HG03432 (cell line): ENCODE data around the gene NPDC1.

Experiments
- ATAC-seq: cut with Tn5 transposase; IDR thresholded peaks from one replicate; pipeline ENCODE4 v1.9.1; 2021; ENCODE audit warnings: mild to moderate bottlenecking, moderate library complexity; ENCODE audit not compliant: unreplicated experiment

The NPDC1 gene

DNA sequence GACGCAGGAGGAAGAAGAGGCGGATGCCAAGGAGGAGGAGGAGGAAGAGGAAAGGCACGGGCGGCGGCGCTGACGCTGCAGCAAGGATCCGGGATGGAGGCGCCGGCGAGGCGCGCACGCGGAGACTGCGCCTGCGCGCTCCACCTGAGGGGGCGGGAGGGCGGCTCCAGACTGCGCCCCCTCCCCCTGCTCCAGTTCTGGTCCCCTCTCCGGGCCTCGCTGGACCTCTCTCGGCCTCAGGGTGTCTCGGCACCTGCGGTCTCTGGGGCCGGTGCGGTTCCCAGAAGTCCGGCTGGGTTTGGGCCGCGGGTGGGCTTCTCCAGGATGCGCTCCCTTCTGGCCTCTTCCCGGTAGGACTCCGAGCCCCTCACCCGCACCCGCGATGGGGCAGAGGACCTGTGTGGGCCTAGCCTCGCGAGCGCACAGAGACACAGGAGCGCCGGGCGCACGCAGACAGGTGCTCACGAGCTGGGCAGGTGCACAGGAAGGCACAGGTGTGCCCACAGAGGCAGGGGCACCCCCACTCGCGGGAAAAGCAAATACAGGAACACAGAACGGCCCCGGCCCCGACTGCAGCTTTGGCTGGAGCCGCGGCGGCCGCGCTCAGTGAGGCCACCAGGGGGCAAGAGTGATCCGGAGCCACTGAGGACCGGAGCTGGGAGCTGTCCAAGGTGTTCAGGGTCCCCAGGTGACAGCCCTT, at the start of gene NPDC1:
TSS of gene NPDC1 (minus strand) at position 90 of the 700 bp plus-strand sequence. CDS start 188 bp downstream, outside the sequence.
- no peak for ATAC-seq

- no peak for ATAC-seq
These were observed 43.4 kb upstream of the NPDC1 start for GRCh38 chr9:137089232-137089947.

GRCh38 chr9:137088121-137088520, 42.1 kb upstream of the NPDC1 start:
- no peak for ATAC-seq

DNA sequence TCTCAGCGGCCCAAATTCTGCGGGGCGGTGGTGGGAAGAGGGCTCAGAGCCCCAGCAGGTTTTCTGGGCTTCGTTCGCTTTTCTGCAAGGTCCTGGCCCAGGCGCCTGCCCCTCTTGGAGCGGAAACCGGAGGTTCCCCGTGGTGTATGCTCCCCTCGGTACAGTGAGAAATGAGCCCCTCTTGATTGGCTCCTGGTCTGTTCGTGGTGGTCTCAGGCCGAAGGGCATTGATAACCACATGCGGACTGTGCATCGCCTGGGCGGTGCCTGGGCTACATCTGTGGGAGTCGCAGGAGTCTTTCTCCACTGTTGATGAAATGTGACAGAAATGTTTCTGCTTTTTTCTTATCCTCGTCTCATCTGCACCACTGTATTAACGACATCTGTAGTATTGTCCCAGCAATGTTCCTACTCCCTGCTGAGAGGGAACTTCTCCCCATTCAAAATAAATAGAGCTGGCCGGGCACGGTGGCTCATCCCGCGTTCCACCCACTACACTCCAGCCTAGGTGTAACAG, 41.5 kb upstream of the NPDC1 start:
- no peak for ATAC-seq

DNA sequence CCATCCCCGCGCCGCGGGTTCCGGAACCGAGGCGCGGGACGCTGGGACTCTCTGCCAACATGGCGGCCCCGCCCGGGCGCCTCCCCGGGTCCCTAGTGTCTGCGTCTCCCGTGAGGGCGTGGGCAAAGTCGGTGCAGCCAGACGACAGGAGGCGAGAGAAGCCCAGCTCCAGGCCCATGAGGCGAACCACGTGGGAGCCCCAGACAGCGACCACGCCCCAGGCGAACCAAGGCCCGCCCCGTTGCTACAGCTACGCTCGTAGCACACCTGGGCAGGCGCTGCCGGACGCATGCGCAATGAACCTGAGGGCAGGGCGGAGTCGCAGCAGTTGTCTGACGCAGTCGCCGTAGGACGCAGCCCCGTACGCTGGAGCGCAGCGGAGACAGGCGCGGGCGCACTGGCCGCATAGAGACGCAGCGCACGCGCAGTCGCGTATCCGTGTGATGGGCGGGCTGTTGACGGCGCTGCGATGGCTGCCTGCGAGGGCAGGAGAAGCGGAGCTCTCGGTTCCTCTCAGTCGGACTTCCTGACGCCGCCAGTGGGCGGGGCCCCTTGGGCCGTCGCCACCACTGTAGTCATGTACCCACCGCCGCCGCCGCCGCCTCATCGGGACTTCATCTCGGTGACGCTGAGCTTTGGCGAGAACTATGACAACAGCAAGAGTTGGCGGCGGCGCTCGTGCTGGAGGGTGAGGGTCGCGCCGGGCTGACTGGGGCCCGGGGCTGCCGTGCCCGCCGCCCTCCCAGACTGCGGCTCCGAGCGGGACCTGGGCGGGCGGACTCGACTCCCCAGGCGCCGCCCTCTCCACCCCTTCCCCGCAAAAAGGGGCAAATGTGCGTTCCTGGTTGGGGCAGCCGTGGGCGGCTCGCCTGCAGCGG, 40.8 kb upstream of the NPDC1 start, which contains the start of gene MAN1B1:
TSS of gene MAN1B1 (plus strand) at position 455 of the 878 bp plus-strand sequence. CDS start at position 470, 15 bp downstream.
- ATAC-seq, result peak; percentile 80

- peak; percentile 7 for ATAC-seq
These were observed 40.0 kb upstream of the NPDC1 start for GRCh38 chr9:137085920-137086530.

DNA sequence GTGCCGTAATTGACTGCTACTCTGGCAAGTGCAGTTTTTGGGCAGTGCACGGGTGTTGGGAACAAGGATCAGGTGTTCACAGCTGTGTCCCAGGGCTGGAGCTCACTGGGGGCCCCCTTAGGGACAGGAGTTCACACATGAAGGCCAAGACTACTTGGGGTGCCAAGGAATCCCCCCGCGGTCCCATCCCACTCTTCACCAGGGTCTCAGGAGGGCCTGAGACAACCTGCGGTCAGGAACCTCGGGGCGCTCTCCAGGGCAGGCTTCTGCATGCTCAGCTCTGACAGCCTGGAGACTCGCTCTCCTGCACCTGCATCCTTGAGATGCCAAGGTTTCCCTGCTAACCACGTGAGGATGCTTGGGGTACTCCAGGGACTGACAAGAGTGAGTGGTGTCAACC, 38.5 kb upstream of the NPDC1 start:
- no peak for ATAC-seq

DNA sequence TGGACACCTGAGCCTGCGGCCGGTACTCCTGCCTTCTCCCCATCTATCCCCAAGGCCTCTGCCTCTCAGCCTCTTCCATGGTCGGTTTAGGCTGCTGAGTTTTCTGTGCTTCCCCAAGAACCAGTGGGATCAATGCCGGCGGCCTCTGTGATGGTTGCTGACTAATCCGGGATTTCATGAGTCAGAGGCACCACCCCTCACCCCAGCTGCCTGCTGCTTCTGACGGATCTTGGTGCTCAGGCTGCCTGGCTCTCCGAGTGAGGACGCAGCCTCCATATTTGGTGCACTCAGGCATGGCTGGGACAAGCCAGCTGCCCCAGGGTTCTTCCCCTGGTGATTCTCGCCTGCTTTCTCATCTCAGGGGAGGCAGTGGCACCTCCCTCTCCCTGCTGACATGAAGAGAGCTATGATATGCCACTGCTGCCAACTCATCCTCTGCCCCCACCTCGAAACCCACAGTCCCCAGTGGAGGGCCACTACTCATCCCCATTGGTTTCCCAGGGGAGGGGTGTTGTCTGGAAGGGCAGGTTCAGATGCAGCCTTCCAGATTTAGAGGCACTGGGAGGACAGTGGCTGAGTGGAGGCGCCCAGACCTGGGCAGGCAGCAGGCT, 37.5 kb upstream of the NPDC1 start:
- no peak for ATAC-seq

DNA sequence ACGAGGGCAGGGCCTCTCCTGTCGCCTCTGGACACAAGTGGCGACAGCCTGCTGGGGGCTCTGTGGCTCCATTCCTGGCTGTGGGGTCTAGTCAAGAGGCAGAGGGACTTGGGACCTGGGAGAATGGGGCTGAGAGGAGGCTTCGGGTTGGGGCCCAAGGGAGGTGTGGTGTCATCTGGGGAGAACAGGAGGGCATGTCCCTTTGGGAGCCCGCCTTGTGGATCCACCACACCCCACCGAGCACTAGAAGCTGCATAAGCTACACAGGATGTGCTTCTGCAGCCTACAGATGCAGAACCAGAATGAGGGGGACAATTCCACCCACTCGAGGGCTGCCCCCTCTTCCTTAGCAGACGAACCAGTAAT, 36.9 kb upstream of the NPDC1 start:
- no peak for ATAC-seq

DNA sequence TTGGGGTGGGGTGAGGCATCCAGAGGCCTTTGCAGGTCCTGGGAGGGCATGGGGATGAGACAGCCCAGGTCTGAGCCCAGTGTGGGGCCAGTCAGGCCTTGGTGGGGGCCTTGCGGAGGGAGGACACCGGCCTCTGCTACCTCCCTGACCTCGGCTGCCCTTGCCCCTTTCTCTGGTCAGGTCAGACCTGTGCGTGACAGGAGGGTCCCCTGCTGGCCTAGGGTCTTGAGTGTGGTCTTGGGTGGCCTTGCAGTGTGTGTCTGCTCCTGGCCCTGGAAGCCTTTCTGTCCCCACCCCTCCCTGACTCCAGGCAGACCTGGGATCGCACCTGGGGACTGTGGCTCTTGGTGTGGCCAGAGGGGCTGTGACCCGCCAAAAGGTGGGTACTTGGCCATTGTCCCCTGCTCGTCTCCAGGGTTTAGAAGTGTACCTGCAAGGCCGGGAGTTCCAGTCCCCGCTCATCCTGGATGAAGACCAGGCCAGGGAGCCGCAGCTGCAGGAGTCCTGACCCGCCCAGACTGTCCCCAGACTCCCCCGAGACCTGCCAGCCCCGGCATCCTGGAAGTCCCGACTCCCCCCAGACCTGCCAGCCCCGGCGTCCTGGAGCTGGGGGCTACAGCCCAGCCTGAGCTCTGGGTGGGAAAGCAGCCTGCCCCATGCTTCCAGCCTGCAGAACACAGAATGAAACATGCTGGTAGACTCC, 36.4 kb upstream of the NPDC1 start:
- no peak for ATAC-seq

DNA sequence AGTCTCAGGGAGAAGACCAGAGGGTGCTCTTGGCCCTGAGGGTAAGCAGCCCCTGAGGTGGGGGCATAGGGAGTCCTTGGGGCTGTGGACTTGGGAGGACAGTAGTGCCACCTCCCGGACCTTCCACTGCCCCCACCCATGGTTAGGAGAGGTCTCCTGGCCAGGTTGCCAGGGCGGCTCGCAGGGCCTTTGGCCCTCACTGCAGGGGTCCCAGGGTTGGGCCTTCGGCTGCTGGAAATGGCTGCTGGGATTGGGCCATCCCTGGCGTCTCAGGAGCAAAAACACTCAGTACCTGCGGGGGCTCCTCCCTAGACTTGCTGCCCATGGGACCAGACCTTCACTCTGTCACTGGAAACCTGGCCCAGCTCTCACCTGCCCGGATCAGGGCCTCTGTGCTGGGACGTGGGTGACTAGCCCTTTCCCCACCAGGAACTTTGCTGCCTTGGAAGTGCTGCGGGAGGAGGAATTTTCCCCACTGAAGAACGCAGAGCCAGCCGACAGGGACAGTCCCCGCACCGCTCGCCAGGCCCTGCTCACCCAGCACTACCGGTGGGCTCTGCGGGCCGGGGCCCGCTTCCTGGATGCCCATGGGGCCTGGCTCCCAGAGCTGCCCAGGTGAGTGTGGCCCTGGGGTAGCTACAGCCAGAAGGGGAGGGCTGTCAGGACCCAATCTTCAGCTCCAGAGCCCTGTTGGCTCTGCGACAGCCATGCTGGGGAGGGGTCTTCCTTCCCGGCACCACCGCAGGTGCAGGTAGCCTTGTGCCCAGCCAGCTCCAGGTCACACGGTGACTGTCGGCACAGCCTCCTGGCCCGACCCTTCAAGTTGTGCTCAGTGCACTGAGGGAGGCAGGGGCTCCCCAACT, 34.5 kb upstream of the NPDC1 start:
- no peak for ATAC-seq

- ATAC-seq, result no peak
These were observed 33.4 kb upstream of the NPDC1 start for GRCh38 chr9:137079401-137079787.

DNA sequence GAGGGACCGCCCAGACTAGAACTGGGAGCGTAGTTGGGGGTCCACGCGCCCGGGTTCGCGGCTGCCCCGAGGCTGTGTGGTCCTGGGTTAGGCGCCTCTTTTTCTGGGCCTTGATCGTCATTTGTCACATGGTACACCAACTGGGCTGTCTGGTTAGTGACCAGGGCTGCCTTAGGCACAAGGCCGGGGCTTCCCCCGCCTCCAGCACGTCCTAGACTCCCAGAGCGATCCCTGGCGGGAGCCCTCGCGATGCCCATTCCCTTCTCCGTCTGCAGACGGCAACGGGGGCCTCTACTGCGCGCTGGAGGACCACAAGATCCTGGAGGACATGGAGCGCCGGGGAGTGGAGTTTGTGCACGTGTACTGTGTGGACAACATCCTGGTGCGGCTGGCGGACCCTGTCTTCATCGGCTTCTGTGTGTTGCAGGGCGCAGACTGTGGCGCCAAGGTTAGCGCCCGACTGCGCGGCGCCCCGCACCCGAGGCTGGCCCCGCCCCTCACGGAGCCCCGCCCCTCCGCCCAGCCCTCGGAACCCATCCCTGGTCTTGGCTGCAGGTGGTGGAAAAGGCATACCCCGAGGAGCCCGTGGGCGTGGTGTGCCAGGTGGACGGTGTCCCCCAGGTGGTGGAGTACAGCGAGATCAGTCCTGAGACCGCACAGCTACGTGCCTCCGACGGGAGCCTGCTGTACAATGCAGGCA, 32.9 kb upstream of the NPDC1 start:
- no peak for ATAC-seq

DNA sequence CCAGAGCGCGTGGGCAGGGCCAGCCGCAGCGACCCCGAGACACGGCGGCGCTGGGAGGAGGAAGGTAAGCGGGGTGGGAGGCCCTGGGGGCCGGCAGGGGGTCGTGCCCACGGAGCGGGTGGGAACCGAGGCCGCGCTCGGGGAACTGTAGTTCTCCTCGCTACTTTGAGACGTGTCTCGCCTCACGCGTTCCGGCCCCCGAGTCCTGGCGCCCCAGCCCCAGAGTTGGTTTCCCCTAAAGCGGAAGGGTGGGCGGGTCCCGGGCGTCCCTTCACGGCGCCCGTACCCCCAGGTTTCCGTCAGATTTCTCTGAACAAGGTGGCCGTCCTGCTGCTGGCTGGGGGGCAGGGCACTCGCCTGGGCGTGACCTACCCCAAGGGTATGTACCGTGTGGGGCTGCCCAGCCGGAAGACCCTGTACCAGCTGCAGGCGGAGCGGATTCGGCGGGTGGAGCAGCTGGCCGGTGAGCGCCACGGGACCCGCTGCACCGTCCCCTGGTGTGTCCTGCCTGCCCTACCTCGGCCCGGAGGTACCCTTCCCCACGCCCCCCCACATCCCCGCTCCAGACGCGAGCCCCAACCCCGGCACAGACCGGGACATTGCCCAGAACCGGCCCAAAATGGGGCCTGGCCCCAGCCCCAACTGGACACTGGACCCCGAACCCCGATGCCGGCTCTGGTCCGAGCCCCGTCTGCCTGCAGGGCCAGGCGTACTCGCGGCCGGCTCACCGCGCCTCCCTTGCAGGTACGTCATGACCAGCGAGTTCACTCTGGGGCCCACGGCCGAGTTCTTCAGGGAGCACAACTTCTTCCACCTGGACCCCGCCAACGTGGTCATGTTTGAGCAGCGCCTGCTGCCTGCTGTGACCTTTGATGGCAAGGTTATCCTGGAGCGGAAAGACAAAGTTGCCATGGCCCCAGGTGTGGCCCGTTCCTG, 32.0 kb upstream of the NPDC1 start:
- ATAC-seq, result peak; percentile 24

- ATAC-seq, result peak; percentile 47
These were observed 31.2 kb upstream of the NPDC1 start, which contains the start of gene UAP1L1 for GRCh38 chr9:137077010-137077747. TSS of gene UAP1L1 (plus strand) at chr9:137077517. CDS start at chr9:137077533, 16 bp downstream.

DNA sequence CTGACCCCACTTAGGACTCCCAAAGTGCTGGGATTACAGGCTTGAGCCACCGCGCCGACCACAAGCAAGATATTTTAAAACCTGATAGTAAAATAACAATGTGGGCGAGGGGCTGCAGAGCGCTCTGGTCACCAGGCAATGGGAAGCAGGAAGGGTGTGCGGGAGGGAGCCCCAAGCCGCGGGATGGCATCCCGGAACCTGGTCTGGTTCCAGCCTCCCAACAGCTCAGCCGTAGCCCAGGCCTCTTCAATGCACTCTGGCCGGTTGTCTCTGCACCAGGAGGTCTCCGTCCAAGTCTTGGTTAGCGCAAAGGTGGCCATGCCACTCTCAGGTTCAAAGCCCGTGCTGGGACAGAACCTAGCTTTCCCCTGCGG, 30.6 kb upstream of the NPDC1 start:
- no peak for ATAC-seq
